Measurements from ENCODE around the gene ZDHHC18.

ZDHHC18 gene

DNA sequence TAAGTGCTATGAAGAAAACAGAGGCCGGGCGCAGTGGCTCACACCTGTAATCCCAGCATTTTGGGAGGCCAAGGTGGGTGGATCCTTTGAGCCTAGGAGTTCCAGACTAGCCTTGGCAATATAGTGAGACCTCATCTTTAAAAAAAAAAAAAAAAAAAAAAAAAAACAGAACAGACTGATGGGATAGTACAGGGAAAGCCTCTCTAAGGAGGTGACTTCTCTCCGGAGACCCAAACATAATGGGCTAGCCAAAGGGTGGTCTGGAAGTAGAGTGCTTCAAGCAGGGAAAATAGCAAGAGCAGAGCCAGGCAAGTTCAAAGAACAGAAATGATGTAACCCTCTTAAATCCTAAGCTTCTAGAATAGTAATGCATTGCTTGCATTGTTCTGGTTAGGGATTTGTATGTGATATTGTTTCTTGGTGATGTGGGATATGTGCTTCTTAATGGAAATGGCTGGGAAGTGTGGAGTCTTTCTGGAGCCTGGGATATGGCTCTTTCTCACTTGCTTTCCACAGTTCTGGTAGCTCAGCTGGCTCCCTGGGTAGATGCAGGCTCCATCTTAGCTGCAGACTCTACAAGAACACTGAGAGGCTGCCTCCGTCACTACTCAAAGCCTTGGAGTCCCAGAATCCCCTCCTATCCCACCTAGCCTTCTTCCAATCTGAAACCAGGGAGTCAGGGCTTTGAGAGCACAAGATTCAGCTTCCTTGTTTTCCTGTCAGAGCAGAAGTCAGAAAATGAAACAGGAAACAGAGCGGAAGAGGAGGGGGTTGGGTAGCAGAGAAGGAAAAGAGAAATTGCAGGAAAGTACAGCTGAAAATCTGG lies 40.7 kb upstream of the ZDHHC18 start:
- TF ChIP-seq, protein P1, sequence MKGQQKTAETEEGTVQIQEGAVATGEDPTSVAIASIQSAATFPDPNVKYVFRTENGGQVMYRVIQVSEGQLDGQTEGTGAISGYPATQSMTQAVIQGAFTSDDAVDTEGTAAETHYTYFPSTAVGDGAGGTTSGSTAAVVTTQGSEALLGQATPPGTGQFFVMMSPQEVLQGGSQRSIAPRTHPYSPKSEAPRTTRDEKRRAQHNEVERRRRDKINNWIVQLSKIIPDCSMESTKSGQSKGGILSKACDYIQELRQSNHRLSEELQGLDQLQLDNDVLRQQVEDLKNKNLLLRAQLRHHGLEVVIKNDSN (IDR thresholded peaks at IDR 0.05), result no peak
- TF ChIP-seq NFIC (IDR thresholded peaks at IDR 0.05) (no peak), ZBTB7A (IDR thresholded peaks at IDR 0.05; ENCODE audit: low read depth) (no peak), CREB1 (IDR thresholded peaks at IDR 0.05; ENCODE audit: low read depth) (no peak), FOXM1 (IDR thresholded peaks at IDR 0.05; ENCODE audit: borderline replicate concordance, low read depth) (no peak)

DNA sequence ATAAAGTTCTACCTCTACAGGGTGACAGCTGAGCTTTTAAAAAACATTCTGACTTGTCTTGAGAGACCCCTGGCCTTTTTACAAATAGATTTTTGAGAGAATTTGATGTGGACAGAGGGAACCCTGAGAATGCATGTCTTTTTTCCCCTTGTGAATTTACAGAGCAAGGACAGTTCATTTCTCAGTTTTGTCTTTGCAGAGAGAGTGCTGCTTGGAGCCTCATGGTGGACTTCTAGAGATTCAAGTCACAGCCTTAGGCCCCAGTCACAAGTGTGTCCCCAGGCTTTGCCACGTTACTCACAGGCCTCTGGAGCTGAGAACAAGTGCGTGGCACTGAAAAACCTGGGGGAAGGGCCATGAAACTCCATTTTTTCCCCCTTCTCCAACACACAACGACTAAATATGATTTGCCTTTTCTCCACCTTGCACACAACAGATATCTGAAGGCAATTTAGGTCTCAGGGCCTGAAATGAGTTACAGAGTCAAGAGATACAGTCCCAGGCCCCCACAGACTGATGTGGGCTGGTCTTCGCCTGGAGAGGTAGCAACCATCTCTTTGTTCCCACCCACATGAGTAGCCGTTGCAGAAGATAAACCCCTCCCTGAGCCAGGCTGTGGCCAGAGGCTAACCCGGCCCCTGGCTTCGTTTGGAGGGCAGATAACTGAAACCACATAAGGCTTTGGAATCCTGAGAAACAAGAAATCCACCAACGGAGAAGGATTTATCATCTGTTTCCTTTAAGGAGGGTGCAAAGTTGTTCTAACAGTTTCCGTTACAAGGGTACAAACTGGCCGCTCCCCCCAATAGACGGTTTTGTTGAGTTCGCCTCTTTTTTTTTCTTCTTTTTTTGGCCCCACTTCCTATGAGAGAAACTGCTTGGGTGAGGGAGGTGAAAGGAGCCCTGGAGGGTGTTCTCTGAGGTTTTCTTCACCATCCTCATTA lies 39.8 kb upstream of the ZDHHC18 start:
- no peak for TF ChIP-seq NFIC (IDR thresholded peaks at IDR 0.05)
- no peak for TF ChIP-seq FOXM1 (IDR thresholded peaks at IDR 0.05; ENCODE audit: borderline replicate concordance, low read depth)
- no peak for TF ChIP-seq TCF12 (IDR thresholded peaks at IDR 0.05; ENCODE audit: low read depth)
- TF ChIP-seq ZBTB7A (IDR thresholded peaks at IDR 0.05; ENCODE audit: low read depth), result peak; percentile 15; the same call in 1 of the 2 replicates

DNA sequence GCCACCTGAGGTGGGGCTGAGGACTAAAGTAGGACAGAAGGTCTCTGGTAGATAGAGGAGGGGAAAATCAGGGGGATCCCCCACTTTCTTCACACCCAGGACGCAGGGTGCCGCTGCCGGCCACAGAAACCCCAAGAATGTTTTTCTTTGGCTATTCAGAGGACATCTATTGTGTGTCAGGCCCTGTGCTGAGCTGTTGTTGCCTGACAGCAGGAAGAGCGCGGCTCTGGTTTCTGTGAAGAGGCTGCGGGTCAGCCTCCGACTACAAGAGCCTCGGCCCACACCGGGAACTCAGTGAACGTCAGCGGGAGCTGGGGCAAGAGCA lies 39.1 kb upstream of the ZDHHC18 start:
- TF ChIP-seq FOXM1 (IDR thresholded peaks at IDR 0.05; ENCODE audit: borderline replicate concordance, low read depth) (no peak), TCF12 (IDR thresholded peaks at IDR 0.05; ENCODE audit: low read depth) (no peak), EGR1 (IDR thresholded peaks at IDR 0.05) (no peak), ZBTB7A (IDR thresholded peaks at IDR 0.05; ENCODE audit: low read depth) (no peak), RAD21 (IDR thresholded peaks at IDR 0.05; ENCODE audit: low read depth) (no peak), NFIC (IDR thresholded peaks at IDR 0.05) (no peak), CEBPB (IDR thresholded peaks at IDR 0.05) (no peak), TEAD4 (IDR thresholded peaks at IDR 0.05) (no peak)
- TF ChIP-seq, protein P1 (IDR thresholded peaks at IDR 0.05), result no peak

DNA sequence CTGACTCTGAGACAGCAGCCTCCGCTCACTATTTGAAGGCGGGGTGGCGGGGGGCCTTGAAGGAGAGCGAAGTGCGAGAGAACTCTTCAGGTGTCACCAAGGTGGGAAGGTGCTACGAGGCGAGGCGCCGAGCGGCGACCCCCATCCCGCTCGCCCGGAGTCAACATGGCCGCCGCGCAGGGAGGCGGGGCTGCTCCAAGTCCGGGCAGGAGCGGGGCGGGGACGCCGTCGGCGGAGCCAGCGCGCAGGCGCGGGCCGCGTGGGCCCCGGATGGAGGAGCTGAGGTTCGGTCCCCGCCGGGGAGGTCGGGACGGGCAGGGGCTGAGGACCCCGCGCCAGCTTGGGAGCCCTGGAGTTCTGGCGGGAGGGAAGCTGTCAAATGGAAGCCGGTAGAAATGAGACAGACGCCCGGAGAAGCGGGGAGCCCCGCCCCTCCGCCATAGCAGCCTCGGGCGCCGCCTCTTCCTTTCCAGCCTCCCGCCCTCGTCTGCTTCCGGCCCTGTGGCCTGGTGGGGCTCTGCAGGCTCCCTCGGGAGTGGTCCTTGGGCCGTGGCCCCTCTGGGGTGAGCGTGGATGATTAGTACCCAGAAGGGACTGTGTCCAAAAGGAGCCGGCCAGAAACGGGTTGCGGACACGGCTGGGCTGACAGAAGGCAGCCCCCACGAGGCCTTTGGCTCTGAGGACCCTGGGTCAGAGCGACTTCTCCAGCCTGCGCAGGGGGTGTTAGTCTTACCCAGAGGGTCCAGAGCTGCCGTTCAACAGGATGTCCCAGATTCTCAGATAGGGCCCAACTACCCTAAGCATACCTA lies 38.6 kb upstream of the ZDHHC18 start, which contains the start of gene PIGV:
TSS of gene PIGV (plus strand) at position 245 of the 809 bp plus-strand sequence. CDS start 2,866 bp downstream, outside the sequence.
- TF ChIP-seq NFIC (IDR thresholded peaks at IDR 0.05), result no peak
- 0 out of 2 replicates have a peak, but pooled peaks have one; percentile 10 for TF ChIP-seq EP300 (IDR thresholded peaks at IDR 0.05; ENCODE audit: borderline replicate concordance)
- TF ChIP-seq ZBTB7A (IDR thresholded peaks at IDR 0.05; ENCODE audit: low read depth), result no peak
- TF ChIP-seq TEAD4 (IDR thresholded peaks at IDR 0.05), result no peak
- no peak for TF ChIP-seq FOXM1 (IDR thresholded peaks at IDR 0.05; ENCODE audit: borderline replicate concordance, low read depth)
- TF ChIP-seq TAF1 (IDR thresholded peaks at IDR 0.05; ENCODE audit: low read depth), result peak; percentile 54; the same call in 1 of the 2 replicates
- no peak for TF ChIP-seq RAD21 (IDR thresholded peaks at IDR 0.05; ENCODE audit: low read depth)
- TF ChIP-seq CREB1 (IDR thresholded peaks at IDR 0.05; ENCODE audit: low read depth), result no peak; the same call in 1 of the 2 replicates
- TF ChIP-seq, protein P2, sequence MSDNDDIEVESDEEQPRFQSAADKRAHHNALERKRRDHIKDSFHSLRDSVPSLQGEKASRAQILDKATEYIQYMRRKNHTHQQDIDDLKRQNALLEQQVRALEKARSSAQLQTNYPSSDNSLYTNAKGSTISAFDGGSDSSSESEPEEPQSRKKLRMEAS (IDR thresholded peaks at IDR 0.05), result no peak
- TF ChIP-seq YY1 (IDR thresholded peaks at IDR 0.05; ENCODE audit: low read depth), result peak; percentile 95
- TF ChIP-seq, protein P3, sequence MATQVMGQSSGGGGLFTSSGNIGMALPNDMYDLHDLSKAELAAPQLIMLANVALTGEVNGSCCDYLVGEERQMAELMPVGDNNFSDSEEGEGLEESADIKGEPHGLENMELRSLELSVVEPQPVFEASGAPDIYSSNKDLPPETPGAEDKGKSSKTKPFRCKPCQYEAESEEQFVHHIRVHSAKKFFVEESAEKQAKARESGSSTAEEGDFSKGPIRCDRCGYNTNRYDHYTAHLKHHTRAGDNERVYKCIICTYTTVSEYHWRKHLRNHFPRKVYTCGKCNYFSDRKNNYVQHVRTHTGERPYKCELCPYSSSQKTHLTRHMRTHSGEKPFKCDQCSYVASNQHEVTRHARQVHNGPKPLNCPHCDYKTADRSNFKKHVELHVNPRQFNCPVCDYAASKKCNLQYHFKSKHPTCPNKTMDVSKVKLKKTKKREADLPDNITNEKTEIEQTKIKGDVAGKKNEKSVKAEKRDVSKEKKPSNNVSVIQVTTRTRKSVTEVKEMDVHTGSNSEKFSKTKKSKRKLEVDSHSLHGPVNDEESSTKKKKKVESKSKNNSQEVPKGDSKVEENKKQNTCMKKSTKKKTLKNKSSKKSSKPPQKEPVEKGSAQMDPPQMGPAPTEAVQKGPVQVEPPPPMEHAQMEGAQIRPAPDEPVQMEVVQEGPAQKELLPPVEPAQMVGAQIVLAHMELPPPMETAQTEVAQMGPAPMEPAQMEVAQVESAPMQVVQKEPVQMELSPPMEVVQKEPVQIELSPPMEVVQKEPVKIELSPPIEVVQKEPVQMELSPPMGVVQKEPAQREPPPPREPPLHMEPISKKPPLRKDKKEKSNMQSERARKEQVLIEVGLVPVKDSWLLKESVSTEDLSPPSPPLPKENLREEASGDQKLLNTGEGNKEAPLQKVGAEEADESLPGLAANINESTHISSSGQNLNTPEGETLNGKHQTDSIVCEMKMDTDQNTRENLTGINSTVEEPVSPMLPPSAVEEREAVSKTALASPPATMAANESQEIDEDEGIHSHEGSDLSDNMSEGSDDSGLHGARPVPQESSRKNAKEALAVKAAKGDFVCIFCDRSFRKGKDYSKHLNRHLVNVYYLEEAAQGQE (IDR thresholded peaks at IDR 0.05; ENCODE audit: low read depth), result no peak
- TF ChIP-seq CEBPB (IDR thresholded peaks at IDR 0.05), result no peak

DNA sequence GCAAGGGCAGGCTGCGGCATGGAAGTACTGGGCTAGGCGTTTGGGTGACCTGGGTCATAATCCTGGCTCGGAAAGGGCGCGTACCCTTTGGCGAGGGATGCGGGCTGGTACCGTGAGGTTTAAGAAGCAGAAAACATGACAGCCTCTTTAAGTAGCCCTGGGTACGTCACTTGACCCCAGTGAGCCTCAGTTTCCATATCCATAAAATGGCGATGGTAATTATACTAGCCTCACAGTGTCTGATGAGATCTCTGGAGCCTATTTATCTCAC lies 38.0 kb upstream of the ZDHHC18 start:
- TF ChIP-seq, protein P3 (IDR thresholded peaks at IDR 0.05; ENCODE audit: low read depth), result no peak
- no peak for TF ChIP-seq CREB1 (IDR thresholded peaks at IDR 0.05; ENCODE audit: low read depth)

Measured in Ishikawa (cell line).